ENCODE results near the gene BIRC3. TPM values are rescaled to one million over a fixed set of nuclear protein-coding genes. Genes with fewer than 3 reads are reported as not detected.
"Not testable (repeated sequence)": the region's sequence is repeated elsewhere in the genome, so short reads cannot be mapped to it uniquely, and the experiment has no call there.

BIRC3 gene
- total RNA-seq, 2 donors from 2014 or later, result 5.3 to 13.2 TPM

DNA sequence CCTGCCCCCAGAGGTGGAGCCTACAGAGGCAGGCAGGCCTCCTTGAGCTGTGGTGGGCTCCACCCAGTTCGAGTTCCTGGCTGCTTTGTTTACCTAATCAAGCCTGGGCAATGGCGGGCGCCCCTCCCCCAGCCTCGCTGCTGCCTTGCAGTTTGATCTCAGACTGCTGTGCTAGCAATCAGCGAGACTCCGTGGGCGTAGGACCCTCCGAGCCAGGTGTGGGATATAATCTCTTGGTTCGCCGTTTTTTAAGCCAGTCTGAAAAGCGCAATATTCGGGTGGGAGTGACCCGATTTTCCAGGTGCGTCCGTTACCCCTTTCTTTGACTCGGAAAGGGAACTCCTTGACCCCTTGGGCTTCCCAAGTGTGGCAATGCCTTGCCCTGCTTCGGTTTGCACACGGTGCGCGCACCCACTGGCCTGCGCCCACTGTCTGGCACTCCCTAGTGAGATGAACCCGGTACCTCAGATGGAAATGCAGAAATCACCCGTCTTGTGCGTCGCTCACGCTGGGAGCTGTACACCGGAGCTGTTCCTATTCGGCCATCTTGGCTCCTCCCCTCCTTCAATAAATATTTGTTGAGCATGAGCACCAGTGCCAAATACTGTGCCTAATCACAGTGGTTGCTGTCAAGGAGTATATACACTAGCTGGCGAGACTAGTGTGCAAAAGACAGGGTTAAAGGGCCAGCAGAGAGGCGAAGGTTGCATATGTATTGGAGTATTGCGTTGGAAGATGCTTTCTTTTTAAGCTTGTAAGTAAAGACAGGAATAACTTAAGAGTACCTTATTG lies 57.5 kb downstream of the BIRC3 start:
- intact Hi-C loops (cut with DNase I), result not testable (repeated sequence)
- 42 to 70% methylated on average over 16 to 31 of the region's 31 CpGs for WGBS, 2 donors

DNA sequence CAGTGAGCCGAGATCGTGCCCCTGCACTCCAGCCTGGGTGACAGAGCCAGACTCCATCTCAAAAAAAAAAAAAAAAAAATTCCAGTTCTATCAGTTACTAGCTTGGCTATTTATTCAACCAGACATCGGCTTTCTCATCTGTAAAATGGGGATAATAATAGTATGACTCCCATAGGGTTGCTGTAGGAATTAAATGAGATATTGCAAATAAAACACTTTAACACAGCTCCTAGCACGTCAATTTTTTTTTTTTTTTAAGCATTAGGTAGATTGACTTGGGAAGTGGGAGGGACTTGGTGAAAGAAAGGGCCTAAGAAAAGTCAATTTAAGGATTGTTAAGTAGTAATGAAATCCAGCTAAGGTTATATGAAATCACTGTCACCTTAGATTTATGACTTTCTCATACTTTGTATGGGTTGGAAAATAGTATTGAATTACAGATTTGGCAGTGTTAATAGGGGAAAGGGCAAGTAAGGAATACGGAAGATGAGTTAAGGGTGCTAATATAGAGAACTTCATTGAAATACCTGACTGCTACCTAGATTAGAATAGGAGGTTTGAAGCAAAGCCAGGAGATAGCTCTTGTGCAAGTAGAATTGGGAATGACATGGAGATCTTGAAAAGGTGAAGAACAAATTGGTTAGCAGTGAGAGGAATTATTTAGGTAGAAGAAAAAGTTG lies 58.6 kb downstream of the BIRC3 start:
- no peaks in the 10 kb centered on the region for H3K9me3 ChIP-seq
- WGBS, 2 donors, result 52 to 56% methylated on average over 5 of the region's 5 CpGs
- DNase-seq, result no peak
- peaks cover 18% of the 10 kb centered on the region for H3K4me1 ChIP-seq
- H3K36me3 ChIP-seq (replicated peaks in 1 of 2; ENCODE audit: insufficient read depth in 1 of 2, low read depth in 2 of 2), result peaks cover 6 to 10% of the 10 kb centered on the region in 2 donors
- H3K27ac ChIP-seq, result no peak overlapping the region
- no peak for ATAC-seq
- H3K27me3 ChIP-seq, result no peaks in the 10 kb centered on the region
- no peak overlapping the region for H3K4me3 ChIP-seq
- TF ChIP-seq, protein P1, sequence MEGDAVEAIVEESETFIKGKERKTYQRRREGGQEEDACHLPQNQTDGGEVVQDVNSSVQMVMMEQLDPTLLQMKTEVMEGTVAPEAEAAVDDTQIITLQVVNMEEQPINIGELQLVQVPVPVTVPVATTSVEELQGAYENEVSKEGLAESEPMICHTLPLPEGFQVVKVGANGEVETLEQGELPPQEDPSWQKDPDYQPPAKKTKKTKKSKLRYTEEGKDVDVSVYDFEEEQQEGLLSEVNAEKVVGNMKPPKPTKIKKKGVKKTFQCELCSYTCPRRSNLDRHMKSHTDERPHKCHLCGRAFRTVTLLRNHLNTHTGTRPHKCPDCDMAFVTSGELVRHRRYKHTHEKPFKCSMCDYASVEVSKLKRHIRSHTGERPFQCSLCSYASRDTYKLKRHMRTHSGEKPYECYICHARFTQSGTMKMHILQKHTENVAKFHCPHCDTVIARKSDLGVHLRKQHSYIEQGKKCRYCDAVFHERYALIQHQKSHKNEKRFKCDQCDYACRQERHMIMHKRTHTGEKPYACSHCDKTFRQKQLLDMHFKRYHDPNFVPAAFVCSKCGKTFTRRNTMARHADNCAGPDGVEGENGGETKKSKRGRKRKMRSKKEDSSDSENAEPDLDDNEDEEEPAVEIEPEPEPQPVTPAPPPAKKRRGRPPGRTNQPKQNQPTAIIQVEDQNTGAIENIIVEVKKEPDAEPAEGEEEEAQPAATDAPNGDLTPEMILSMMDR (IDR thresholded peaks at IDR 0.05), result no peak
- TF ChIP-seq POLR2A (IDR thresholded peaks at IDR 0.05), result no peak
- intact Hi-C loops (cut with DNase I), result no loop called here

More for the DNA sequence above, 57.5 kb downstream of the BIRC3 start:
- DNase-seq (peak; percentile 59 to 83 (median 77)), ATAC-seq (peak; percentile 99)
- Histone ChIP-seq H3K27ac (peak overlapping the region; percentile 30 to 77 (median 62)), H3K36me3 (replicated peaks in 1 of 2; ENCODE audit: insufficient read depth in 1 of 2, low read depth in 2 of 2) (peaks cover 0 to 10% of the 10 kb centered on the region in 2 donors), H3K4me1 (peaks cover 18% of the 10 kb centered on the region)
- not testable (repeated sequence) for H3K4me3 ChIP-seq, H3K27me3 ChIP-seq, H3K9me3 ChIP-seq
- TF ChIP-seq POLR2A (IDR thresholded peaks at IDR 0.05), result peak in 2 of 3 donors; percentile 38 to 46

DNA sequence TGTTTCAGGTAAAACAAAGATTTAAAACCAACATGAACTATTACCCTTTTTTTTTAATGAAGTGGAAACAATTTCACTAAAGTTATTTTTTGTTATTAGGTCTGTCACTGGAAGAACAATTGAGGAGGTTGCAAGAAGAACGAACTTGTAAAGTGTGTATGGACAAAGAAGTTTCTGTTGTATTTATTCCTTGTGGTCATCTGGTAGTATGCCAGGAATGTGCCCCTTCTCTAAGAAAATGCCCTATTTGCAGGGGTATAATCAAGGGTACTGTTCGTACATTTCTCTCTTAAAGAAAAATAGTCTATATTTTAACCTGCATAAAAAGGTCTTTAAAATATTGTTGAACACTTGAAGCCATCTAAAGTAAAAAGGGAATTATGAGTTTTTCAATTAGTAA lies 60.6 kb downstream of the BIRC3 start:
- Histone ChIP-seq H3K4me1 (peaks cover 18% of the 10 kb centered on the region), H3K27me3 (no peaks in the 10 kb centered on the region), H3K9me3 (no peaks in the 10 kb centered on the region), H3K36me3 (replicated peaks in 1 of 2; ENCODE audit: insufficient read depth in 1 of 2, low read depth in 2 of 2) (peaks cover 7 to 10% of the 10 kb centered on the region in 2 donors), H3K27ac (no peak overlapping the region), H3K4me3 (no peak overlapping the region)
- no peak for TF ChIP-seq POLR2A (IDR thresholded peaks at IDR 0.05)
- TF ChIP-seq, protein P1 (IDR thresholded peaks at IDR 0.05), result no peak
- WGBS, 2 donors, result 66 to 73% methylated on average over 2 of the region's 2 CpGs
- no peak for ATAC-seq
- intact Hi-C loops (cut with DNase I), result no loop called here
- no peak for DNase-seq

DNA sequence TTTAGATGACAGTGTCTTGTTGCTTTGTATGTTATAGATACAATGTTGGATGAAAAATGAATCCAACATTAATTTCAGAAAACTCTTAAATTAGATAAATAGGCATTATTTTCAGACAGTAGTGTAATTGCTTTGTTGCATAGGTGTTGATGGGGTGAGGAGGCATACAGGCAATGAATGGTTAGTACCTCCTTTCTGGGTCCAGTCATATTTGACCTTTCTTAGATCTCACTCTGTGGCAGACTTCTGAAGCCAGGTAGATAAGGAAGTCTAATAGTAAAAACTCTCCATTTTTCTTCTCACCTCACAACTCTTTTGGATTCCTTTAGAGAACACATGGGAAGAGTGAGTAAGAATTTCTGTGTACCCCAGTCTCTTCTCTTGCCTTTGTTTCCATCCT lies 61.5 kb downstream of the BIRC3 start:
- H3K36me3 ChIP-seq (replicated peaks in 1 of 2; ENCODE audit: insufficient read depth in 1 of 2, low read depth in 2 of 2), result peaks cover 7 to 10% of the 10 kb centered on the region in 2 donors
- peaks cover 21% of the 10 kb centered on the region for H3K4me1 ChIP-seq
- H3K4me3 ChIP-seq, result no peak overlapping the region
- intact Hi-C loops (cut with DNase I), result no loop called here
- TF ChIP-seq POLR2A (IDR thresholded peaks at IDR 0.05), result no peak
- TF ChIP-seq, protein P1 (IDR thresholded peaks at IDR 0.05), result no peak
- H3K27me3 ChIP-seq, result no peaks in the 10 kb centered on the region
- no peak for ATAC-seq
- no peaks in the 10 kb centered on the region for H3K9me3 ChIP-seq
- H3K27ac ChIP-seq, result no peak overlapping the region
- DNase-seq, result no peak

DNA sequence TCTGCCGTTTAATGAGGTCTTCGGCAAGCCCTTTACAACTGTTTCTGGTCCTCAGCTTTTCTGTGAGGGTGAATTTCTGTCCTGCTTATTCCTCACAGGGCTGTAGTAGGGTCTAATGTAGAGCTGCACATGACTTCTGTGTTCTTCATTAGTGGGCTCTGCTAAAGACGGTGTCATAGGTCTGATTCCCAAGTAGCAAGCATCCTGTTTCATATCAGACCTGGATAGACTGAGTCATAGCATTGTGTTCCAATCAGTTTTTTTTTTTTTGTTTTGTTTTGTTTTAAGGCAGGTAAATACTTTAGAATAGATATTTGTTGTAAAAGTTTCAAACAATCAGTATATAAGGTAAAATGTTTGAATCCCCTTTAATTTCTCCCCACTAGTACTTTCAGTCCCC lies 65.1 kb downstream of the BIRC3 start:
- intact Hi-C loops (cut with DNase I), result no loop called here
- 81 to 88% methylated on average over 3 of the region's 3 CpGs for WGBS, 2 donors
- ATAC-seq (no peak), DNase-seq (no peak)
- no peak overlapping the region for H3K4me3 ChIP-seq
- no peaks in the 10 kb centered on the region for H3K27me3 ChIP-seq
- no peak overlapping the region for H3K27ac ChIP-seq
- H3K9me3 ChIP-seq, result no peaks in the 10 kb centered on the region
- no peak for TF ChIP-seq POLR2A (IDR thresholded peaks at IDR 0.05)
- TF ChIP-seq, protein P1 (IDR thresholded peaks at IDR 0.05), result no peak
- H3K36me3 ChIP-seq (replicated peaks in 1 of 2; ENCODE audit: insufficient read depth in 1 of 2, low read depth in 2 of 2), result peaks cover 7 to 10% of the 10 kb centered on the region in 2 donors
- peaks cover 5% of the 10 kb centered on the region for H3K4me1 ChIP-seq
